ENCODE data around the gene EFL1. TPM values are rescaled to one million over a fixed set of nuclear protein-coding genes. Genes with fewer than 3 reads are reported as not detected.

EFL1 gene
- total and polyA plus RNA-seq, 9 of the 15 experiments (the other 6 are each of a cell fraction or from before 2014, with no cell fraction given) = 4.8 to 32.5 (median 16.9) TPM

- TF ChIP-seq RFX7 (CRISPR knock-in tag; IDR thresholded peaks at IDR 0.05) (no peak), SRSF7 (optimal IDR thresholded peaks at IDR 0.05; ENCODE audit: low read depth, low read length) (no peak), CTCFL (IDR thresholded peaks at IDR 0.05; ENCODE audit: borderline replicate concordance, insufficient read depth, low read depth, low read length, poor library complexity, severe bottlenecking) (no peak)
- H3K27ac ChIP-seq (ENCODE audit: extremely low read depth, low read depth, low read length) = no peak overlapping the region
- ATAC-seq (no peak), DNase-seq (ENCODE audit: extremely low read depth in 1 of 4, low spot score in 3 of 4) (no peak), FAIRE-seq (no peak)
- H3K9me3 ChIP-seq (replicated peaks; ENCODE audit: control insufficient read depth, insufficient read depth, low read depth, low read length) = no peaks in the 10 kb centered on the region
- no peaks in the 10 kb centered on the region for H4K20me1 ChIP-seq (replicated peaks; ENCODE audit: control insufficient read depth, insufficient read depth, low read length)
- H3K4me1 ChIP-seq (replicated peaks in 1 of 2; ENCODE audit: control insufficient read depth in 2 of 2, insufficient read depth in 2 of 2, low read length in 2 of 2) = no peaks in the 10 kb centered on the region
- POLR2A ChIA-PET = interaction anchor here (0.5 kb wide), 1 partner anchor 20 kb away, joined by 3 read pairs; no protein-coding TSS in a partner anchor
- 92% methylated on average over 4 of the region's 4 CpGs for WGBS (ENCODE audit: insufficient coverage, low coverage, missing lambda C conversion rate)
- no peaks in the 10 kb centered on the region for H3K79me2 ChIP-seq (ENCODE audit: control insufficient read depth, insufficient read depth, low read length)
- CTCF ChIA-PET (ENCODE audit: low intra/inter-chr PET ratio) = no interaction called here
- no peak overlapping the region for H3K4me2 ChIP-seq (ENCODE audit: insufficient read depth, low read length)
- no peaks in the 10 kb centered on the region for H3K27me3 ChIP-seq (ENCODE audit: control insufficient read depth in 2 of 2, insufficient read depth in 2 of 2, low read length in 2 of 2)
- no peaks in the 10 kb centered on the region for H3K9me1 ChIP-seq (ENCODE audit: control insufficient read depth, insufficient read depth, low read length)
- H2AFZ ChIP-seq (ENCODE audit: low read depth, low read length) = no peak overlapping the region
- no TSS peak for BruUV-seq (replicated peaks)
- no peak overlapping the region for H3K4me3 ChIP-seq
- intact Hi-C loops (cut with micrococcal nuclease) (no loop called here), in situ Hi-C loops (cut with MboI) (no loop called here)
- peaks cover 21% of the 10 kb centered on the region; the same call in 2 of the 3 replicates for H3K36me3 ChIP-seq (ENCODE audit: control insufficient read depth, insufficient read depth, low read length)
- no peak overlapping the region for H3K9ac ChIP-seq (ENCODE audit: insufficient read depth in 1 of 2, low read depth in 2 of 2, low read length in 2 of 2)
Measured at GRCh38 chr15:82130248-82130647, 132.3 kb downstream of the EFL1 start.

- Histone ChIP-seq H3K36me3 (ENCODE audit: control insufficient read depth, insufficient read depth, low read length) (peaks cover 21% of the 10 kb centered on the region; the same call in 2 of the 3 replicates), H3K9me1 (ENCODE audit: control insufficient read depth, insufficient read depth, low read length) (no peaks in the 10 kb centered on the region), H3K4me1 (replicated peaks in 1 of 2; ENCODE audit: control insufficient read depth in 2 of 2, insufficient read depth in 2 of 2, low read length in 2 of 2) (no peaks in the 10 kb centered on the region), H3K4me2 (ENCODE audit: insufficient read depth, low read length) (no peak overlapping the region), H3K9ac (ENCODE audit: insufficient read depth in 1 of 2, low read depth in 2 of 2, low read length in 2 of 2) (no peak overlapping the region), H3K79me2 (ENCODE audit: control insufficient read depth, insufficient read depth, low read length) (no peaks in the 10 kb centered on the region), H3K9me3 (replicated peaks; ENCODE audit: control insufficient read depth, insufficient read depth, low read depth, low read length) (no peaks in the 10 kb centered on the region), H4K20me1 (replicated peaks; ENCODE audit: control insufficient read depth, insufficient read depth, low read length) (no peaks in the 10 kb centered on the region), H3K27me3 (ENCODE audit: control insufficient read depth in 2 of 2, insufficient read depth in 2 of 2, low read length in 2 of 2) (no peaks in the 10 kb centered on the region), H3K27ac (ENCODE audit: extremely low read depth, low read depth, low read length) (no peak overlapping the region), H2AFZ (ENCODE audit: low read depth, low read length) (no peak overlapping the region), H3K4me3 (no peak overlapping the region)
- intact Hi-C loops (cut with micrococcal nuclease) (no loop called here), in situ Hi-C loops (cut with MboI) (no loop called here)
- DNase-seq (ENCODE audit: extremely low read depth in 1 of 4, low spot score in 3 of 4) (no peak), ATAC-seq (no peak), FAIRE-seq (no peak)
- 80% methylated on average over 5 of the region's 5 CpGs for WGBS (ENCODE audit: insufficient coverage, low coverage, missing lambda C conversion rate)
- TF ChIP-seq SP1 (CRISPR knock-in tag; IDR thresholded peaks at IDR 0.05) (no peak), ZNF274 (IDR thresholded peaks at IDR 0.05; ENCODE audit: borderline replicate concordance, low read depth, low read length) (no peak), SMARCA5 (IDR thresholded peaks at IDR 0.05) (no peak), ZNF174 (CRISPR knock-in tag; IDR thresholded peaks at IDR 0.05) (no peak), ARHGAP35 (IDR thresholded peaks at IDR 0.05; ENCODE audit: partially characterized antibody) (no peak), RNF2 (IDR thresholded peaks at IDR 0.05) (no peak), ZBED1 (IDR thresholded peaks at IDR 0.05) (no peak), ATF3 (IDR thresholded peaks at IDR 0.05) (no peak), ATF3 (CRISPR knock-in tag; conservative IDR thresholded peaks at IDR 0.05) (no peak), TAF15 (IDR thresholded peaks at IDR 0.05; ENCODE audit: low read depth, low read length) (no peak), HNRNPH1 (optimal IDR thresholded peaks at IDR 0.05; ENCODE audit: low read depth, low read length) (no peak), FOXA1 (IDR thresholded peaks at IDR 0.05; ENCODE audit: borderline replicate concordance) (no peak), XRCC5 (IDR thresholded peaks at IDR 0.05; ENCODE audit: low read depth, low read length) (no peak)
- ChIA-PET CTCF (ENCODE audit: low intra/inter-chr PET ratio) (no interaction called here), POLR2A (interaction anchor here (0.5 kb wide), 1 partner anchor 20 kb away, joined by 3 read pairs; no protein-coding TSS in a partner anchor)
- BruUV-seq (replicated peaks) = no TSS peak
Measured at GRCh38 chr15:82129761-82130160, 132.8 kb downstream of the EFL1 start.

Data from K562 (cell line).